Astrocyte of the spinal cord (primary cell): ENCODE results near the gene DLEC1.
"Not testable (repeated sequence)": the region's sequence is repeated elsewhere in the genome, so short reads cannot be mapped to it uniquely, and the experiment has no call there.

Source experiments
- DNase-seq: peaks from one replicate; pipeline ENCODE4 v3.0.0; 2011; ENCODE audit warnings: low read depth, low spot score
- H3K4me3 ChIP-seq: 2 replicates; pipeline ENCODE4 v1.5.1; 2011; ENCODE audit warnings: low read depth, mild to moderate bottlenecking, low read length, moderate library complexity
- in situ Hi-C: cut with HindIII; loops from 2 replicates; pipeline ENCODE4 v1.10.0; 2017; ENCODE audit warnings: low sequenced_read_pairs
- TF ChIP-seq, protein P1 (sequence below): IDR thresholded peaks from 2 replicates; pipeline ENCODE4 v1.5.1; 2012; ENCODE audit warnings: low read depth, mild to moderate bottlenecking, low read length, inconsistent platforms

Gene DLEC1

DNA sequence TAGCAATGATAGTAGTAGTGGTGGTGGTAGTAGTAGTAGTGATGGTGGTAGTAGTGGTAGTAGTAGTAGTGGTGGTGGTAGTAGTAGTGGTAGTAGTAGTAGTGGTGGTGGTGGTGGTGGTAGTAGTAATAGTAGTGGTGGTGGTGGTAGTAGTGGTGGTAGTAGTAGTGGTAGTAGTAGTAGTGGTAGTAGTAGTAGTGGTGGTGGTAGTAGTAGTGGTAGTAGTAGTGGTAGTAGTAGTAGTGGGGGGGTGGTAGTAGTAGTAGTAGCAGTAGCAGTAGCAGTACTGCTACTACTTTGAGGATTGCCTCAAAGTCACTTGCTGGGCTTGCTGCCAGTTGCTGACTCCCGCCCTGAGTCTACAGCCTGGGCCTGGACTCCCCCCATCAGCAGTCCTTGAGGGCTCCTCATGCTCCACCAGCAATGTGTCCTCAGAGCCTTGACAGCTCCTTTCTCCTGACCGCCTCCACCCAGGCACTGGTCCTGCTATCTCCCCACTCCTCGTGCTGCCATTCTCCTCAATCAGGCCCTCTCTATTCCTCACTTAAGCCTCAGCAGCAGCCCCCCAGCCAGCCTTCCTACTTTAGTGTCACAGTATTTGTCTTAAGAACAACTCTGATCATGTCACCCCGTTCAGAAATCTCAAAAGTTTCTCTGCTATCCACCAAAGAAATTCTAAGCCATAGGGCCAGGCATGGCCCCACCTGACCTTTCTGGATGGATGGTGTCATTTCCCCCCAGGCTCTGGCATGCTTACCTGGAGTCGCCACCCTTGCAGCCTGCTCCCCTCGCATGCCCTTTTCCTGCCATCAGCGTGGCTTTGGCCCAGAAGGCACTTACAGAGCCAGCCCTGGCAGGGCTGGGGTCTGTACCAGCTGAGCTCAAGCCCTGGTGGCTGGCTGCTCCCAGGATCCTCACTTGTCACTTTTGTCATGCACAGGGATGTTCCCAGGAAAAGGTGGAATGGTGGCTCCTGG, 45.6 kb downstream of the DLEC1 start:
- in situ Hi-C loops, result no loop called here
- peak; percentile 31 for DNase-seq
- H3K4me3 ChIP-seq, result no peak overlapping the region
- TF ChIP-seq, protein P1, sequence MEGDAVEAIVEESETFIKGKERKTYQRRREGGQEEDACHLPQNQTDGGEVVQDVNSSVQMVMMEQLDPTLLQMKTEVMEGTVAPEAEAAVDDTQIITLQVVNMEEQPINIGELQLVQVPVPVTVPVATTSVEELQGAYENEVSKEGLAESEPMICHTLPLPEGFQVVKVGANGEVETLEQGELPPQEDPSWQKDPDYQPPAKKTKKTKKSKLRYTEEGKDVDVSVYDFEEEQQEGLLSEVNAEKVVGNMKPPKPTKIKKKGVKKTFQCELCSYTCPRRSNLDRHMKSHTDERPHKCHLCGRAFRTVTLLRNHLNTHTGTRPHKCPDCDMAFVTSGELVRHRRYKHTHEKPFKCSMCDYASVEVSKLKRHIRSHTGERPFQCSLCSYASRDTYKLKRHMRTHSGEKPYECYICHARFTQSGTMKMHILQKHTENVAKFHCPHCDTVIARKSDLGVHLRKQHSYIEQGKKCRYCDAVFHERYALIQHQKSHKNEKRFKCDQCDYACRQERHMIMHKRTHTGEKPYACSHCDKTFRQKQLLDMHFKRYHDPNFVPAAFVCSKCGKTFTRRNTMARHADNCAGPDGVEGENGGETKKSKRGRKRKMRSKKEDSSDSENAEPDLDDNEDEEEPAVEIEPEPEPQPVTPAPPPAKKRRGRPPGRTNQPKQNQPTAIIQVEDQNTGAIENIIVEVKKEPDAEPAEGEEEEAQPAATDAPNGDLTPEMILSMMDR, result no peak

GRCh38 chr3:38085311-38085942, 46.4 kb downstream of the DLEC1 start:
- DNase-seq, result no peak
- H3K4me3 ChIP-seq, result no peak overlapping the region
- TF ChIP-seq, protein P1, result no peak
- in situ Hi-C loops, result no loop called here

GRCh38 chr3:38085943-38086324, 46.9 kb downstream of the DLEC1 start:
- no peak overlapping the region for H3K4me3 ChIP-seq
- DNase-seq, result no peak
- TF ChIP-seq, protein P1, result no peak
- in situ Hi-C loops, result no loop called here

DNA sequence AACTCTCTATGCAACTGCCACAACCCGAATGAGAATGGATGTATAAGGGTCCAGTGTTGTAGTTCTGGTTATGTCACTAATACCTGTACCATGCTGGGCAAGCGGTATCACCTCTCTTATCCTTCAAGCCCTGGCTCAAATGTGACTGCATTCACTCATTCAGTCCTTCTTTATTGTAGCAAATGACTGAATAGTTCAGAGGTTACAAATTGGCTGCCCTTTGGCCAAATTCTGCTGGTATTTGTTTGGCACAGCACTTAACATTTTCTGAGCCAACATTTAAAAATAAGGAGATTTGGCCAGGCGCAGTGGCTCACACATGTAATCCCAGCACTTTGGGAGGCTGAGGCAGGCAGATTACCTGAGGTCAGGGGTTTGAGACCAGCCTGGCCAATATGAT, 47.5 kb downstream of the DLEC1 start:
- no peak for DNase-seq
- H3K4me3 ChIP-seq, result no peak overlapping the region
- TF ChIP-seq, protein P1, result no peak
- in situ Hi-C loops, result no loop called here

GRCh38 chr3:38087278-38087677, 48.3 kb downstream of the DLEC1 start:
- in situ Hi-C loops, DNase-seq, H3K4me3 ChIP-seq: not testable (repeated sequence)

- TF ChIP-seq, protein P1, result no peak
- DNase-seq, result no peak
- in situ Hi-C loops, result no loop called here
- H3K4me3 ChIP-seq, result no peak overlapping the region
Measured at GRCh38 chr3:38088126-38089078, 49.4 kb downstream of the DLEC1 start.
